Measurements from ENCODE around the gene LHX3.

Gene LHX3

DNA sequence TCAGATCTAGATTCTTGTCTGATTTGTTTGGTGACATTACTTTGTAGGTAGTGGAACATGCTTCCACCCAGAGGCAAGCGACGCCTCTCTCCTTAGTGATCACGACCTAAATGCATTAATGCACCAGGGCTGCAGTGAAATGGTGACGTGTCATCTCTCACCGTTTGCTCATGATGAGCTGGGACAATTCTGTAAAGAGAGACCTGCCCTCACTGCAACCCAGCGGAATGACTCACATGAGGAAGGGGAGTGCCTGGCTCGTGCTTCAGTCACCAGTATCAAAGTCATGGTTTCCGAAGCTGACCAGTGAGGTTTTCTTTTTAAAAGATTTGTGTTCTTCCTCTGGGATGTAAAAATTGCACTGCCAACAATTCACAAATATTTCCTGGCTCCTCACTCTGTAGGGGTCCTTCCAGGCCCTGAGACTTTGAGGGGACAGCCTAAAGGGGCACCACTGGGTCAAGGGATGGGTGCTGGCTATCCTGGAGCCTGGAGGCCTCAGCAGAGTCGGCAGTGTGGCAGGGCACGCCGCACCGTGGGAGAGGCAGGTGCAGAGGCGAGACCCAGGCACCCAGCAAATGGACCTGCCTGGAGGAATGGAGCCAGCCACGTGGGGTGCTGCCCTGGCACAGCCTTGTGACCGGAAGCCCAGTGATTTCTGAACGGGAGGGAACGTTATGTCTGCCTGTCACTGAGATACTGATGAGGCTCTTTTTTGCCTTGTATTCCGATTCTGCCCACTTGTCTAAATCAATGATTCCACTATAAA, 23.4 kb upstream of the LHX3 start:
- no peak for DNase-seq (ENCODE audit: extremely low spot score)
- ChIA-PET CTCF (interaction anchor here (6.2 kb wide), 1 partner anchor 12 kb away, joined by 36 read pairs; no protein-coding TSS in a partner anchor), POLR2A (no interaction called here)
- TF ChIP-seq, protein P1, sequence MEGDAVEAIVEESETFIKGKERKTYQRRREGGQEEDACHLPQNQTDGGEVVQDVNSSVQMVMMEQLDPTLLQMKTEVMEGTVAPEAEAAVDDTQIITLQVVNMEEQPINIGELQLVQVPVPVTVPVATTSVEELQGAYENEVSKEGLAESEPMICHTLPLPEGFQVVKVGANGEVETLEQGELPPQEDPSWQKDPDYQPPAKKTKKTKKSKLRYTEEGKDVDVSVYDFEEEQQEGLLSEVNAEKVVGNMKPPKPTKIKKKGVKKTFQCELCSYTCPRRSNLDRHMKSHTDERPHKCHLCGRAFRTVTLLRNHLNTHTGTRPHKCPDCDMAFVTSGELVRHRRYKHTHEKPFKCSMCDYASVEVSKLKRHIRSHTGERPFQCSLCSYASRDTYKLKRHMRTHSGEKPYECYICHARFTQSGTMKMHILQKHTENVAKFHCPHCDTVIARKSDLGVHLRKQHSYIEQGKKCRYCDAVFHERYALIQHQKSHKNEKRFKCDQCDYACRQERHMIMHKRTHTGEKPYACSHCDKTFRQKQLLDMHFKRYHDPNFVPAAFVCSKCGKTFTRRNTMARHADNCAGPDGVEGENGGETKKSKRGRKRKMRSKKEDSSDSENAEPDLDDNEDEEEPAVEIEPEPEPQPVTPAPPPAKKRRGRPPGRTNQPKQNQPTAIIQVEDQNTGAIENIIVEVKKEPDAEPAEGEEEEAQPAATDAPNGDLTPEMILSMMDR (IDR thresholded peaks at IDR 0.05; ENCODE audit: control extremely low read depth, extremely low read depth, low read depth, missing control alignments), result no peak

DNA sequence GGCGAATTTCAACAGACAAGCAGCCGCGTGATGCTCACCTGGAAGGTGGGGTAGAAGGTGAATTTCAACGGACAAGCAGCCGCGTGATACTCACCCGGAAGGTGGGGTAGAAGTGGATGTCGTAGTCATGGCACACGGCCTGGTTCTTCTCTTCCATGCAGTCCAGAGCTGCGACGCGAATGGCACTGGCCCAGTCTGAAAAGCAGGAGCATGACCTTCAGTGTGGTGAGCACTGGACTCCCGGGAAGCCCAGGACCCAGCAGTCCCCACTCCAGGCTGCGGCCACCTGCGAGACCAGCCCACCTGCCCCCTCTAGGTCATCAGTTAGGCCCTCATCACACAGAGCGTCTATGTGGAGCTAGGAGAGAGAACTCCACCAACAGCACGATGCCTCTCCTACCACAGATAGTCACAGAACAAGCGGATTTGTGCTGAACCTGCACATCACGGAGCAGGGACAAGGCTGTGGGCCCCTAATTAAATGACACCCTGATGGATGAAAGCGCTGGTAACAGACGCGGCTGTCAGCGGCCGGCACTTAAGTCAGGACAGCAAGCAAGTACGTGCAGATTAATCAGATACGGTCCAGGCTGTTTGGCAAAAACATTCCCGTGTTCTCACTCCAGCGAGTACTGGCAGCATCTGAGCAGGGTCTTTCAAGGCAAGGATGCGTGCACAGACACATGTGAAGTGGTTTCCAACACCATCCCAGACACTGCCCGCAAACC, 21.9 kb upstream of the LHX3 start:
- ChIA-PET POLR2A (no interaction called here), CTCF (interaction anchor here (0.8 to 6.2 kb wide), 5 partner anchors 10 to 59 kb away, joined by 3 to 36 read pairs (median 8); no protein-coding TSS in a partner anchor)
- no peak for DNase-seq (ENCODE audit: extremely low spot score)
- TF ChIP-seq, protein P1 (IDR thresholded peaks at IDR 0.05; ENCODE audit: control extremely low read depth, extremely low read depth, low read depth, missing control alignments), result no peak

DNA sequence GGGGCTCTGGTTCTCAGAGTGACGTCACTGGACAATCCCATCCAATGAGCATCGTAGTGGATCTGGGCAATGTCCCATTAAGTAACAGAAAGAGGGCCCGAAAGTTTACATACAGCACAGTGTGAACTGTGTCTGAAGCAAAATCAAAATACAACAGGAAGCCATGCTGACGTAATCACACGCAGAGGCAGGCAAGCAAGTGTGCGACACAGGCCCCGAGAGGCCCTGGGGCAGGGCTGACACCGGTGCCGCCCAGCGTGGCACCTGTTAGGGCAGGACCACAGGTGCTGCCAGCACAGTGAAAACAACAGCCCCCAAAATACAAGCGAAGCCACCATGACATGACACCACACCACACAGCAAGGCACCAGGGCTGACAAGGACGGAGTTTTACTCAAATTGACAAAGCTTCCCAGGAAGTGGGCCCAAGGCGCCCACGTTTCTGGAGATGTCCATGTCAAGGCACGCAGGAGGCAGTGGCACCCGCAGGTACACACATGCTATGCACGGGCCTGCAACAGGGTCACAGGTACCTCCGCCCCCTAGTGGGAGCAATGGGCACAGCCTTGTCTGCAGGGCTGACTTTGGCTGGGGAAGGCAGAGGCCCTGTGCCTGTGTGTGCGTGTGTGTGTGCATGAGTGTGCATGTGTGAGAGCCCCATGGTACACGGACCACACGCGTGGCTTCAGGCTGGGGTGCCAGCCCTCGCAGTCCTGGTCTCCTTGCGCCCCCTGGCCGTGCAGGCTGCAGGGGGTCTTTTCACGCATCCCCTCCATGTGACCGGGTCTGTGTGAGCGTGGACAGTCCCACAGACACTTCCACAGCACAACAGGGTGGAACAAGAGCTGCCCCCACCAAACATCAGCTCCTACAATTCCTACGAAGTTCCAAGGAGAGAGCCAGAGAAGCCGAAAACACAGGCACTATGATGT, 21.1 kb upstream of the LHX3 start:
- DNase-seq (ENCODE audit: extremely low spot score), result peak; percentile 89
- ChIA-PET POLR2A (interaction anchor here (1.0 kb wide), 1 partner anchor 88 kb away, joined by 3 read pairs; no protein-coding TSS in a partner anchor), CTCF (interaction anchor here (1.0 to 6.2 kb wide), 8 partner anchors 9 to 42 kb away, joined by 3 to 36 read pairs (median 7); no protein-coding TSS in a partner anchor)
- TF ChIP-seq, protein P1 (IDR thresholded peaks at IDR 0.05; ENCODE audit: control extremely low read depth, extremely low read depth, low read depth, missing control alignments), result peak; percentile 94

DNA sequence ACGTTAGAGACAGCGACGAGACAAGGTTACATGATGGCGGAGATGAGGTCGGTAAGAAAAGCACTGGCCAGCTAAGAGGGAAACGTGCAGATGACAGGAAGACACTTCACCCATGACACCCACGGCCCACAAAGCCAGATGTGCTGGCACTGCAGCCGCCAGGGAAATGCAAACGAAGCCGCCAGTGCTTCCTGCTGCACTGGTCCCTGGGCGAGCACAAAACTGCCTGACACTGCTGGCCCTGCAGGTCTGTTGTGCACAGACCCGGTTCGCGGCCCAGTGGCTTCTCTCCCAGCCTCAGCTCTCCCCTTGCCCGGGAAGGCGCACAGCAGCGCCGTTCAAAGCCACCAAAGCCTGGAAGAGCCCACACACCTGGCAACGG, 20.4 kb upstream of the LHX3 start:
- TF ChIP-seq, protein P1 (IDR thresholded peaks at IDR 0.05; ENCODE audit: control extremely low read depth, extremely low read depth, low read depth, missing control alignments), result peak; percentile 2
- DNase-seq (ENCODE audit: extremely low spot score), result peak; percentile 59
- CTCF ChIA-PET, result interaction anchor here (1.0 to 6.2 kb wide), 10 partner anchors 8 to 55 kb away, joined by 3 to 36 read pairs (median 6); no protein-coding TSS in a partner anchor
- POLR2A ChIA-PET, result interaction anchor here (1.0 kb wide), 1 partner anchor 87 kb away, joined by 3 read pairs; no protein-coding TSS in a partner anchor

DNA sequence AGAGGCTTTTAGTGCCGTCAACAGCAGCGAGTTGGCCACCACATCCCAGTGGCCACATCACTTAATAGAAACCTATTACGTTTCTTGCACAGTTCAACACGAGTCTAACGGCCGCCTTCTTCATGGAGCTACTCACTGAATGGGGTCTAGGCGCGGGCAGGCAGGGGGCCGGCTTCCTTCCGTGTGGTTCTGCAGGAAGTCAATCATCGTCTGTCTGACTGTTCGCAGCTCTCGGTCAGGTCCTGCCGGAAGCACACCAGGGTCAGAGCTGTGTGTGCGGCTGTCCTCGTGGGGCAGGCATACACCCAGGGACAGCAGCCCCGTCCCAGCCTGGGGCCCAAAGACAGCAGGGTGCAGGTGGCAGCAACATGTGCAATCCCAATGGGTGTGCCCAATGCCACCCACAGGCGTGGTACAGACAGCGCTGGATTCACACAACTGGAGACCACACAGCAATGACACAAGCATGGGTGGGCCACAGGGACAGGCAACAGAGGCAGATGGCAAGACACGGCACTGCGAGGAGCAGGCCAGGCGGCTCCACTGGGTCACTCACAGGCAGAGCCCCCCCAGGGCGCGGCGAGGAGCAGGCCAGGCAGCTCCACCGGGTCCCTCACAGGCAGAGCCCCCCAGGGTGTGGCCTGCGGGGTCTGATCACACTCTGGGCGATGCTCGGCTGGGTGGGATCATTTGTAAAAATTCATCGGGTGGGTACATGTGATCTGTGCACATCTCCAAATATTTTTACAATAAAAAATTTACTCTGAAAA, 19.1 kb upstream of the LHX3 start:
- POLR2A ChIA-PET, result no interaction called here
- DNase-seq (ENCODE audit: extremely low spot score), result no peak
- CTCF ChIA-PET, result interaction anchor here (0.9 to 6.2 kb wide), 10 partner anchors 7 to 117 kb away, joined by 3 to 36 read pairs (median 4); no protein-coding TSS in a partner anchor
- TF ChIP-seq, protein P1 (IDR thresholded peaks at IDR 0.05; ENCODE audit: control extremely low read depth, extremely low read depth, low read depth, missing control alignments), result no peak

All from GM10248 (cell line).